GM23248 (cell line): ENCODE results near the gene LPCAT2. TPM values are rescaled to one million over a fixed set of nuclear protein-coding genes. Genes with fewer than 3 reads are reported as not detected.
A peak's percentile ranks its signal among the peaks of the same experiment; 100 is the strongest.

Experiments
- DNase-seq: peaks from one replicate; pipeline ENCODE4 v3.0.0-alpha.2; 2015
- H2AFZ ChIP-seq: fragments of 200-600 bp; sonication (generic); 2 replicates; pipeline ENCODE4 v1.6.1; 2016; ENCODE audit warnings: antibody characterized with exemption
- H3F3A ChIP-seq: fragments of 200-600 bp; sonication (generic); 2 replicates; pipeline ENCODE4 v1.6.1; 2016; ENCODE audit warnings: mild to moderate bottlenecking, antibody characterized with exemption, mixed run types; ENCODE audit not compliant: insufficient read depth
- H3K27ac ChIP-seq: fragments of 200-600 bp; sonication (generic); 2 replicates; pipeline ENCODE4 v1.5.1; 2016; ENCODE audit warnings: mild to moderate bottlenecking
- H3K27me3 ChIP-seq: fragments of 200-600 bp; sonication (generic); replicated peaks from 2 replicates; pipeline ENCODE4 v1.6.1; 2016; ENCODE audit warnings: mild to moderate bottlenecking; ENCODE audit not compliant: insufficient read depth
- H3K36me3 ChIP-seq: fragments of 200-600 bp; sonication (generic); 2 replicates; pipeline ENCODE4 v1.6.1; 2016; ENCODE audit warnings: low read depth, mild to moderate bottlenecking
- H3K4me1 ChIP-seq: fragments of 200-600 bp; sonication (generic); 2 replicates; pipeline ENCODE4 v1.6.1; 2016; ENCODE audit warnings: mild to moderate bottlenecking; ENCODE audit not compliant: insufficient read depth
- H3K4me2 ChIP-seq: fragments of 200-600 bp; sonication (generic); one replicate; pipeline ENCODE4 v1.6.1; 2016; ENCODE audit warnings: mild to moderate bottlenecking; ENCODE audit not compliant: unreplicated experiment
- H3K4me3 ChIP-seq: fragments of 200-600 bp; sonication (generic); 2 replicates; pipeline ENCODE4 v1.5.1; 2016; ENCODE audit warnings: mild to moderate bottlenecking
- H3K79me2 ChIP-seq: fragments of 200-600 bp; sonication (generic); 2 replicates; pipeline ENCODE4 v1.6.1; 2016; ENCODE audit warnings: mild to moderate bottlenecking; ENCODE audit not compliant: insufficient read depth
- H3K9ac ChIP-seq: fragments of 200-600 bp; sonication (generic); 2 replicates; pipeline ENCODE4 v1.6.1; 2016; ENCODE audit warnings: mild to moderate bottlenecking
- H3K9me2 ChIP-seq: fragments of 200-600 bp; sonication (generic); 2 replicates; pipeline ENCODE4 v1.6.1; 2016; ENCODE audit warnings: mixed run types, mild to moderate bottlenecking, moderate library complexity; ENCODE audit not compliant: insufficient read depth
- H3K9me3 ChIP-seq: fragments of 200-600 bp; sonication (generic); one replicate; pipeline ENCODE4 v1.6.1; 2017; ENCODE audit warnings: low read depth
- H4K20me1 ChIP-seq: fragments of 200-600 bp; sonication (generic); 2 replicates; pipeline ENCODE4 v1.6.0; 2016; ENCODE audit not compliant: insufficient read depth
- EZH2 ChIP-seq: fragments of 200-600 bp; sonication (generic); IDR thresholded peaks from 2 replicates; pipeline ENCODE4 v1.6.1; 2018; ENCODE audit warnings: antibody characterized with exemption, mild to moderate bottlenecking; ENCODE audit not compliant: insufficient read depth, poor library complexity, severe bottlenecking
- EZH2phosphoT487 ChIP-seq: fragments of 200-600 bp; sonication (generic); IDR thresholded peaks from 2 replicates; pipeline ENCODE4 v1.6.1; 2018; ENCODE audit warnings: antibody characterized with exemption, moderate library complexity, mild to moderate bottlenecking, low read depth; ENCODE audit not compliant: insufficient read depth
- WGBS, 2 experiments: methylation state at CpG; one replicate each; pipeline ENCODE4 v1.1.6; 2015 to 2017; ENCODE audit warnings: low lambda C conversion rate in 2 of 2, low coverage in 1 of 2; ENCODE audit errors: missing lambda C conversion rate in 2 of 2; 5-methylcytosine and 5-hydroxymethylcytosine counted together
- in situ Hi-C: fragments of 300-500 bp; cut with MboI; formaldehyde crosslinking; loops from 2 replicates; pipeline ENCODE4 v1.15.0; 2020
- polyA plus RNA-seq: library from polyadenylated mRNA; unstranded; fragments of >200 nt; fragmentation: Nextera tagmentation; extraction: Ambion mirVana; gene quantifications from 2 replicates; pipeline ENCODE4 v1.2.1, GENCODE V29; 2016
- total RNA-seq: library from RNA; depleted of rRNA; stranded (reverse); fragments of >200 nt; shearing (Covaris generic); gene quantifications from 2 replicates; pipeline ENCODE4 v1.2.3, GENCODE V29; 2014

Gene LPCAT2
- total and polyA plus RNA-seq, 2 experiments from 2014 or later = 11.4 to 12.4 TPM

DNA sequence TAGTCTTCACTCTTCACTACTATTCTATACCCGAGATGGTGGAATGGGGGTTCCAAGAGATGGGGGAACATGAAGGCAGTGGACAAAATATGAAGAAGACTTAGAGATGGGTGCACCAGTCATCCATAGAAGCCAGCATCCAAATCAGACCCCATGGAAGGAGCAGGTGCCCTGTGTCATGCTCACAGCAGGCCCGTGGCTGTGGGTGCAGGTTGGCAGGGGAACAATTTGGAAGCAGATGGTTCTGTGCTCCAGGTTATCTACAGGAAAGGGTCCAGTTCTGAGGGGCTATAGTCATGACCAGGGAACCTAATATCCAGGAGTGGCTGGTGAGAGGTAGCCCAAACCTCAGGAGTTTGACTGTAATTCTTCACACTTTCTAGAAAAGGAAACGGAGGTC, 9.6 kb upstream of the LPCAT2 start:
- Histone ChIP-seq H3K79me2 (peaks cover 14% of the 10 kb centered on the region; the same call in 1 of the 2 replicates), H3K9ac (peak overlapping the region; percentile 58), H3K4me1 (peaks cover 85% of the 10 kb centered on the region), H4K20me1 (no peaks in the 10 kb centered on the region), H2AFZ (no peak overlapping the region), H3K9me2 (no peaks in the 10 kb centered on the region), H3K27ac (peak overlapping the region; percentile 96), H3F3A (peaks cover 87% of the 10 kb centered on the region), H3K9me3 (no peaks in the 10 kb centered on the region), H3K4me3 (no peak overlapping the region), H3K36me3 (peaks cover 72% of the 10 kb centered on the region), H3K27me3 (no peaks in the 10 kb centered on the region), H3K4me2 (no peak overlapping the region)
- in situ Hi-C loops = loop anchor here (25.0 kb wide), 1 partner anchor 863 kb away; no protein-coding TSS in a partner anchor
- no peak for DNase-seq
- TF ChIP-seq EZH2phosphoT487 = no peak
- no peak for TF ChIP-seq EZH2
- WGBS, 2 experiments = 62 to 69% methylated on average over 3 of the region's 3 CpGs

DNA sequence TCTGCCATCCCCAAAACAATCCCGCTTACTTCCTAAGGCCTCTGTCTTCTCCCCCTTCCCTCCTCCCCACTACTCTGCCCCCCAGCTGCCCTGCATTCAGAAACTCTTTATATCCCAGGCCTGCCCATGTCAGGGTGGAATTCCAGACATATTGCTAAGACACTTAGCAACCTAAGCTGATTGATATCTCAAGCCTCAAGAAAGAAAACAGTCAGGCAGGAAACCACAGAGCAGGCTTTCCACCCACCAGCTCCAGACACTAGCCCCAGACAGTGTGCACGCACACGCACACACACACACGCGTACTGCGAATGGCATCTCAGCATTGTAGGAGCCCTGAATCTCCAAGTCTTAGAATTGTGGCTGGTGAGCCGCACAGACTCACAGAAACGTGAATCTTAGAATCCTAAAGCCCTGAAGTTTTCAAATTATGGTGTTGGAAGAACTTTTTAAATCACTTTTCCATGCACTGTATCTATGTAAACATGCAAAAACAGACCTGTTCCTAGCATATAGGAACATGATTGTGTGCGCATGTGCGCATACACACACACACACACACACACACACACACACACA, 8.8 kb upstream of the LPCAT2 start:
- Histone ChIP-seq H3K9me2 (no peaks in the 10 kb centered on the region), H2AFZ (no peak overlapping the region), H4K20me1 (no peaks in the 10 kb centered on the region), H3K4me2 (peak overlapping the region; percentile 53), H3F3A (peaks cover 86% of the 10 kb centered on the region), H3K27ac (peak overlapping the region; percentile 96), H3K36me3 (peaks cover 72% of the 10 kb centered on the region), H3K4me3 (peak overlapping the region; percentile 11; the same call in 1 of the 2 replicates), H3K27me3 (no peaks in the 10 kb centered on the region), H3K9ac (peak overlapping the region; percentile 79), H3K9me3 (no peaks in the 10 kb centered on the region), H3K4me1 (peaks cover 78% of the 10 kb centered on the region), H3K79me2 (peaks cover 14% of the 10 kb centered on the region; the same call in 1 of the 2 replicates)
- DNase-seq = peak; percentile 99
- TF ChIP-seq EZH2phosphoT487 (peak; percentile 91), EZH2 (no peak)
- 18 to 20% methylated on average over 10 of the region's 10 CpGs for whole genome bisulfite sequencing, 2 experiments
- in situ Hi-C loops = loop anchor here (25.0 kb wide), 1 partner anchor 862 kb away; no protein-coding TSS in a partner anchor

DNA sequence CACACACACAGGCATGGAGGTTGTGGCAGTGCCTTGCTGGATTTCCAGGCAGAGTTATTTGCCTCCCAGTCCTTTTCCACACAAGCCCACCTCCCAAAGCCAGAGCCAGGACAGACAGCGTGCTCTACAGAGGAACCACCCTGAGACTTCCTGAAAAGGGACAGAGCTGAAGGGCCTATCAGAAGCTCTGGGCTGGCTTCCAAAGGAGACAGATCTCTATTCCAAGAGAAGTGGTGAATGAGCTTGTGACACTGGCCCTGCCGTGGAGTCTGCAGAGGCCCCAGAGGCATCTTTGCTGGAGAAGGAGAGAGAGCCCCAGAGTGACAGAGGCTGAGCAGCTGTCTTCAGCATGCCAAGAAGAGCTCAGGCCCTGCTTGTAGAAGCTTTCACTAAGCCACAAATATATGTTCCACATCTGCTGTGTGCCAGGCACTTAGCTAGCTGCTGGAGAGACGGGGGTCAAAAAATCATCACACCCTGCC, 8.3 kb upstream of the LPCAT2 start:
- in situ Hi-C loops = no loop called here
- Histone ChIP-seq H2AFZ (no peak overlapping the region), H3K4me3 (peak overlapping the region; percentile 11; the same call in 1 of the 2 replicates), H3K27ac (peak overlapping the region; percentile 96), H3F3A (peaks cover 84% of the 10 kb centered on the region), H3K36me3 (peaks cover 73% of the 10 kb centered on the region), H3K4me2 (peak overlapping the region; percentile 53), H3K79me2 (peaks cover 14% of the 10 kb centered on the region; the same call in 1 of the 2 replicates), H3K27me3 (no peaks in the 10 kb centered on the region), H3K4me1 (peaks cover 72% of the 10 kb centered on the region), H3K9me3 (no peaks in the 10 kb centered on the region), H4K20me1 (no peaks in the 10 kb centered on the region), H3K9me2 (no peaks in the 10 kb centered on the region), H3K9ac (peak overlapping the region; percentile 79)
- TF ChIP-seq EZH2phosphoT487 = no peak
- TF ChIP-seq EZH2 = no peak
- DNase-seq = peak; percentile 76
- WGBS, 2 experiments = 18 to 35% methylated on average over 3 of the region's 3 CpGs

DNA sequence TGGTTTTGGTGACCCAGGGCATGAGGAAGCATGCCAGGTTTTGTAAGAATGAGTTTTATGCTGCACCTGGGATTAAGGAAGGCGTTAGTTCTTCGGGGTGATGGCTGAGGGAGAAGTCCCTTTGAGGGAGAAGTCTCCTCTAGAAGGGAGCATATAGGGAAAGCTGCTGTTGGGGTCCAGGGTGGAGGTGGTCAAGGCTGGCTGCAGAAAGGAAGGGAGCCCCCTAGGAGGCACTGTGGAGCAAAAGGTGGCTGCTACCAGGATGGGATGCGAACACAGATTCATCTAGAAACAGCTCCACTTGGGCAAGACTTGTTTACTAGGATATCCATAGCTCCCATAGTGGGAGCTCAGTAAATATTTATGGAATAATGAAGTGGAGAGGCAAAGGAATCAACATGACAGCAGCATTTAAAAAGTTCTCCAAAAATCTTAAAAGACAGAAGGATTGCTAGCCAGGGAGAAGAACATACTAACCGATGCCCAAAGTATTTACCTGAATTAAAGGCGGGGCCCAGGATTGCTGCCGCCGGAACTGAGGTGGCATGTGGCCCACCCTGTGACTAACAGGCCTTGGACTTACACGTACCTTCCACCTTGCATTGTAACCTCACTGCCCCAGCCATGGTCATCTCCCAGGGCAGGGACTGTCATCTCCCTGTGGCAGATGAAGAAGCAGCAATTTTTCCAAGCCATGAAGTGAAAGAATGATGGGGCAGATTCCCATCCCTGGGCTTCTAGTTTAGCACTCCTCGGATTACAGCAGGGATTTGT, 7.1 kb upstream of the LPCAT2 start:
- 86 to 87% methylated on average over 9 of the region's 9 CpGs for WGBS, 2 experiments
- peak overlapping the region; percentile 79 for H3K9ac ChIP-seq
- H4K20me1 ChIP-seq = no peaks in the 10 kb centered on the region
- peaks cover 75% of the 10 kb centered on the region for H3K36me3 ChIP-seq
- no peaks in the 10 kb centered on the region for H3K27me3 ChIP-seq
- H2AFZ ChIP-seq = no peak overlapping the region
- DNase-seq = peak; percentile 50
- TF ChIP-seq EZH2phosphoT487 = no peak
- no peak for TF ChIP-seq EZH2
- in situ Hi-C loops = no loop called here
- H3F3A ChIP-seq = peaks cover 86% of the 10 kb centered on the region
- H3K79me2 ChIP-seq = peaks cover 14% of the 10 kb centered on the region; the same call in 1 of the 2 replicates
- H3K9me2 ChIP-seq = no peaks in the 10 kb centered on the region
- peak overlapping the region; percentile 53 for H3K4me2 ChIP-seq
- H3K4me1 ChIP-seq = peaks cover 62% of the 10 kb centered on the region
- no peak overlapping the region for H3K4me3 ChIP-seq
- peak overlapping the region; percentile 96 for H3K27ac ChIP-seq
- no peaks in the 10 kb centered on the region for H3K9me3 ChIP-seq
